Tibial nerve (tissue), 4 donors: Measurements from ENCODE around the gene C2orf66. TPM values are rescaled to one million over a fixed set of nuclear protein-coding genes. Genes with fewer than 3 reads are reported as not detected.

ENCODE experiments used
- DNase-seq, 2 donors: peaks; one replicate each; pipeline ENCODE4 v3.0.0-alpha.2; 2019; ENCODE audit warnings: low spot score in 2 of 2
- H3K27ac ChIP-seq, 4 donors: fragments of 200-600 bp; sonication (generic) in 3 of 4; one replicate each; pipeline ENCODE4 v1.5.1; 2017 to 2019; ENCODE audit warnings: mild to moderate bottlenecking in 1 of 4
- H3K27me3 ChIP-seq, 2 donors: fragments of 200-600 bp; sonication (generic) in 1 of 2; one replicate each; pipeline versions ENCODE4 v1.5.1 to v1.6.0; 2017 to 2019
- H3K36me3 ChIP-seq, 3 donors: fragments of 200-600 bp; sonication (generic); one replicate each; pipeline ENCODE4 v1.5.1; 2018 to 2019
- H3K4me1 ChIP-seq, 4 donors: fragments of 200-600 bp; sonication (generic) in 3 of 4; one replicate each; pipeline ENCODE4 v1.5.1; 2017 to 2019
- H3K4me3 ChIP-seq, 4 donors: fragments of 200-600 bp; sonication (generic) in 3 of 4; one replicate each; pipeline ENCODE4 v1.5.1; 2017 to 2019; ENCODE audit warnings: mild to moderate bottlenecking in 1 of 4, moderate library complexity in 1 of 4
- H3K9me3 ChIP-seq, 4 donors: fragments of 200-600 bp; sonication (generic) in 3 of 4; one replicate each; pipeline ENCODE4 v1.5.1; 2017 to 2019
- CTCF ChIP-seq, 5 experiments: fragments of 200-600 bp in 3 of 5; fragments of 450-650 bp in 2 of 5; sonication (generic) in 3 of 5; IDR thresholded peaks; one replicate each; pipeline ENCODE4 v1.5.1; 2016 to 2019; ENCODE audit warnings: antibody characterized with exemption in 5 of 5, mild to moderate bottlenecking in 3 of 5, moderate library complexity in 2 of 5
- EP300 ChIP-seq, 2 donors: sonication (generic); formaldehyde crosslinking; IDR thresholded peaks; one replicate each; pipeline ENCODE4 v1.6.1; 2017; ENCODE audit warnings: antibody characterized with exemption in 2 of 2, mild to moderate bottlenecking in 1 of 2
- POLR2A ChIP-seq, 2 donors: fragments of 450-650 bp; IDR thresholded peaks; one replicate each; pipeline ENCODE4 v1.6.1; 2017; ENCODE audit warnings: antibody characterized with exemption in 2 of 2, mild to moderate bottlenecking in 2 of 2, moderate library complexity in 2 of 2
- WGBS, 2 donors: methylation state at CpG; one replicate each; pipeline ENCODE4 v1.1.5; 2018; 5-methylcytosine and 5-hydroxymethylcytosine counted together
- total RNA-seq, 4 donors: library from RNA; depleted of rRNA; stranded (reverse); fragments of >200 nt; gene quantifications; one replicate each; pipeline ENCODE4 v1.1.0, GENCODE V29; 2016

Gene C2orf66
- total RNA-seq, result not detected

GRCh38 chr2:196809260-196809659, at the start of gene C2orf66:
C2orf66 (minus strand) TSS chr2:196809355; CDS start chr2:196809336, 19 bp downstream.
- Histone ChIP-seq H3K9me3 (peaks cover 0 to 4% (median 0%) of the 10 kb centered on the region in 4 donors), H3K27ac (no peak within 1 kb of the TSS), H3K27me3 (no peaks in the 10 kb centered on the region), H3K36me3 (no peaks in the 10 kb centered on the region), H3K4me1 (no peaks in the 10 kb centered on the region), H3K4me3 (no peak within 1 kb of the TSS)
- TF ChIP-seq EP300 (IDR thresholded peaks at IDR 0.05) (no peak), CTCF (IDR thresholded peaks at IDR 0.05) (no peak), POLR2A (IDR thresholded peaks at IDR 0.05) (no peak)
- no peak for DNase-seq
- 91 to 94% methylated on average over 1 of the region's 1 CpG for WGBS, 2 donors

- Histone ChIP-seq H3K4me3 (no peak overlapping the region), H3K9me3 (peaks cover 0 to 14% (median 2%) of the 10 kb centered on the region in 4 donors), H3K27ac (no peak overlapping the region), H3K4me1 (no peaks in the 10 kb centered on the region), H3K36me3 (peaks cover 0 to 33% (median 0%) of the 10 kb centered on the region in 3 donors), H3K27me3 (no peaks in the 10 kb centered on the region)
- WGBS, 2 donors, result 84 to 90% methylated on average over 1 of the region's 1 CpG
- TF ChIP-seq EP300 (IDR thresholded peaks at IDR 0.05) (no peak), POLR2A (IDR thresholded peaks at IDR 0.05) (no peak), CTCF (IDR thresholded peaks at IDR 0.05) (no peak)
- DNase-seq, result no peak
These were observed 45.5 kb upstream of the C2orf66 start for GRCh38 chr2:196854629-196855028.

- TF ChIP-seq CTCF (IDR thresholded peaks at IDR 0.05), result no peak
- no peak for TF ChIP-seq POLR2A (IDR thresholded peaks at IDR 0.05)
- no peak for TF ChIP-seq EP300 (IDR thresholded peaks at IDR 0.05)
- Histone ChIP-seq H3K27me3 (no peaks in the 10 kb centered on the region), H3K4me3 (no peak overlapping the region), H3K9me3 (peaks cover 0 to 2% (median 0%) of the 10 kb centered on the region in 4 donors), H3K4me1 (no peaks in the 10 kb centered on the region), H3K27ac (no peak overlapping the region), H3K36me3 (peaks cover 0 to 22% (median 0%) of the 10 kb centered on the region in 3 donors)
- WGBS, 2 donors, result 58 to 62% methylated on average over 4 of the region's 4 CpGs
- no peak for DNase-seq
These were observed 44.3 kb upstream of the C2orf66 start for GRCh38 chr2:196853301-196854087.

GRCh38 chr2:196851088-196851487, 41.9 kb upstream of the C2orf66 start:
- no peak overlapping the region for H3K4me3 ChIP-seq
- no peaks in the 10 kb centered on the region for H3K9me3 ChIP-seq
- 61% methylated on average over 1 of the region's 1 CpG for WGBS, 2 donors
- no peaks in the 10 kb centered on the region for H3K27me3 ChIP-seq
- H3K36me3 ChIP-seq, result peaks cover 0 to 5% (median 0%) of the 10 kb centered on the region in 3 donors
- H3K27ac ChIP-seq, result no peak overlapping the region
- H3K4me1 ChIP-seq, result no peaks in the 10 kb centered on the region
- TF ChIP-seq EP300 (IDR thresholded peaks at IDR 0.05) (no peak), POLR2A (IDR thresholded peaks at IDR 0.05) (no peak), CTCF (IDR thresholded peaks at IDR 0.05) (no peak)
- DNase-seq, result no peak

- Histone ChIP-seq H3K36me3 (no peaks in the 10 kb centered on the region), H3K27me3 (no peaks in the 10 kb centered on the region), H3K9me3 (no peaks in the 10 kb centered on the region), H3K27ac (no peak overlapping the region), H3K4me1 (no peaks in the 10 kb centered on the region), H3K4me3 (no peak overlapping the region)
- TF ChIP-seq CTCF (IDR thresholded peaks at IDR 0.05), result peak in 2 of 5 experiments; percentile 10 to 26
- TF ChIP-seq EP300 (IDR thresholded peaks at IDR 0.05), result no peak
- no peak for DNase-seq
These were observed 40.7 kb upstream of the C2orf66 start for GRCh38 chr2:196849895-196850294.
